SK-N-SH treated with all-trans-retinoic acid at 6 μM for 48 hours (cell line): ENCODE results near the gene RASA3.

Experiments
- ATAC-seq: fragments of 200-7000 bp; cut with Tn5 transposase; 3 replicates; pipeline ENCODE4 v1.9.1; 2020; ENCODE audit warnings: mild to moderate bottlenecking, moderate library complexity
- ARNTL ChIP-seq: fragments of 450-650 bp; formaldehyde crosslinking; IDR thresholded peaks from 2 replicates; pipeline ENCODE4 v1.5.0; 2020; ENCODE audit warnings: low read depth, mild to moderate bottlenecking, moderate library complexity, borderline replicate concordance
- BACH2 ChIP-seq: fragments of 250-450 bp; sonication (Bioruptor Pico); IDR thresholded peaks from 2 replicates; pipeline ENCODE4 v1.9.0; 2021; ENCODE audit warnings: mild to moderate bottlenecking, borderline replicate concordance
- CREB5 ChIP-seq: fragments of 250-450 bp; sonication (Bioruptor Pico); IDR thresholded peaks from 2 replicates; pipeline ENCODE4 v1.5.1; 2020; ENCODE audit warnings: low read depth, mild to moderate bottlenecking, moderate library complexity
- CSDC2 ChIP-seq: fragments of 250-450 bp; sonication (Bioruptor Pico); IDR thresholded peaks from 2 replicates; pipeline ENCODE4 v1.5.0; 2020; ENCODE audit warnings: mild to moderate bottlenecking, moderate library complexity
- GLIS3 ChIP-seq: fragments of 250-450 bp; sonication (Bioruptor Pico); IDR thresholded peaks from 2 replicates; pipeline ENCODE4 v1.5.0; 2020; ENCODE audit warnings: mild to moderate bottlenecking, moderate library complexity
- ISL1 ChIP-seq: fragments of 250-450 bp; sonication (Bioruptor Pico); IDR thresholded peaks from 2 replicates; pipeline ENCODE4 v2.1.2; 2022; ENCODE audit warnings: mild to moderate bottlenecking, moderate library complexity
- OSR1 ChIP-seq: fragments of 250-450 bp; sonication (Bioruptor Pico); IDR thresholded peaks from 2 replicates; pipeline ENCODE4 v1.8.0; 2022; ENCODE audit warnings: moderate library complexity, mild to moderate bottlenecking, inconsistent platforms
- PATZ1 ChIP-seq: fragments of 250-450 bp; sonication (Bioruptor Pico); IDR thresholded peaks from 2 replicates; pipeline ENCODE4 v1.8.0; 2020; ENCODE audit warnings: mild to moderate bottlenecking, moderate library complexity, borderline replicate concordance
- SNAI2 ChIP-seq: fragments of 250-450 bp; sonication (Bioruptor Pico); IDR thresholded peaks from 2 replicates; pipeline ENCODE4 v1.5.0; 2020; ENCODE audit warnings: mild to moderate bottlenecking, moderate library complexity
- TCF4 ChIP-seq: fragments of 250-450 bp; sonication (Bioruptor Pico); IDR thresholded peaks from 2 replicates; pipeline ENCODE4 v1.8.0; 2021; ENCODE audit warnings: mild to moderate bottlenecking, moderate library complexity, borderline replicate concordance
- TOX ChIP-seq: fragments of 250-450 bp; sonication (Bioruptor Pico); IDR thresholded peaks from 2 replicates; pipeline ENCODE4 v1.8.0; 2021; ENCODE audit warnings: mild to moderate bottlenecking, moderate library complexity, borderline replicate concordance
- ZC3H10 ChIP-seq: fragments of 250-450 bp; sonication (Bioruptor Pico); IDR thresholded peaks from 2 replicates; pipeline ENCODE4 v1.5.1; 2021; ENCODE audit warnings: mild to moderate bottlenecking, moderate library complexity
- ZFP3 ChIP-seq: fragments of 250-450 bp; sonication (Bioruptor Pico); IDR thresholded peaks from 2 replicates; pipeline ENCODE4 v1.5.0; 2020; ENCODE audit warnings: mild to moderate bottlenecking, moderate library complexity
- ZFP30 ChIP-seq: fragments of 450-650 bp; formaldehyde crosslinking; IDR thresholded peaks from 2 replicates; pipeline ENCODE4 v1.5.0; 2022; ENCODE audit warnings: mild to moderate bottlenecking, moderate library complexity
- ZNF70 ChIP-seq: fragments of 450-650 bp; formaldehyde crosslinking; IDR thresholded peaks from 2 replicates; pipeline ENCODE4 v1.5.0; 2020; ENCODE audit warnings: mild to moderate bottlenecking, moderate library complexity
- ZNF8 ChIP-seq: fragments of 450-650 bp; formaldehyde crosslinking; IDR thresholded peaks from 2 replicates; pipeline ENCODE4 v1.5.0; 2020; ENCODE audit warnings: mild to moderate bottlenecking, moderate library complexity
- TF ChIP-seq, protein P1 (sequence below): fragments of 250-450 bp; sonication (Bioruptor Pico); IDR thresholded peaks from 2 replicates; pipeline ENCODE4 v1.5.1; 2021; ENCODE audit warnings: mild to moderate bottlenecking, moderate library complexity
- TF ChIP-seq, protein P2 (sequence below): fragments of 250-450 bp; sonication (Bioruptor Pico); IDR thresholded peaks from 2 replicates; pipeline ENCODE4 v1.5.0; 2020; ENCODE audit warnings: mild to moderate bottlenecking, moderate library complexity

Gene RASA3

GRCh38 chr13:113978741-113979481 is 153.5 kb downstream of the RASA3 start:
- no peak for ATAC-seq
- TF ChIP-seq ISL1 (CRISPR knock-in tag) (no peak), BACH2 (CRISPR knock-in tag) (no peak)
- TF ChIP-seq, all 23 proteins: peak for 0

DNA sequence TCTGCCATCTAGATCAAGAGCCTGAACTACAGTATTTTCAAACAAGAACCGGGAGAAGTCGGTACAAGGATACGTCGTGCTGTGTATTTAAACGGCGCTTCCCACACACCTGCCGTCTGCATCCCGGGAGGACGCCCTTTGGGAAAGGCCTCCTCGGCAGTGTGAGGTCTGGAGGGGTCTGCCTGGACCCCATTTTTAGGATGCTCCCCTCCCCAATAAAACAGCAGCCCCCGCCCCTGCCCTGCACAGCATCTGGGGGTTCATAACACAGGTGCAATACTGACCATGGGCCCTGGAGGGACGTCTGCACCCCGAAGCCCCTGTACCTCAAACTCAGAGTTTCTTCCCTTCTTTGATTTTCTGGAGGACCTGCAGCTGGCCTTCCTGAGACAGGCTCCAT is 154.4 kb downstream of the RASA3 start:
- TF ChIP-seq, protein P1, sequence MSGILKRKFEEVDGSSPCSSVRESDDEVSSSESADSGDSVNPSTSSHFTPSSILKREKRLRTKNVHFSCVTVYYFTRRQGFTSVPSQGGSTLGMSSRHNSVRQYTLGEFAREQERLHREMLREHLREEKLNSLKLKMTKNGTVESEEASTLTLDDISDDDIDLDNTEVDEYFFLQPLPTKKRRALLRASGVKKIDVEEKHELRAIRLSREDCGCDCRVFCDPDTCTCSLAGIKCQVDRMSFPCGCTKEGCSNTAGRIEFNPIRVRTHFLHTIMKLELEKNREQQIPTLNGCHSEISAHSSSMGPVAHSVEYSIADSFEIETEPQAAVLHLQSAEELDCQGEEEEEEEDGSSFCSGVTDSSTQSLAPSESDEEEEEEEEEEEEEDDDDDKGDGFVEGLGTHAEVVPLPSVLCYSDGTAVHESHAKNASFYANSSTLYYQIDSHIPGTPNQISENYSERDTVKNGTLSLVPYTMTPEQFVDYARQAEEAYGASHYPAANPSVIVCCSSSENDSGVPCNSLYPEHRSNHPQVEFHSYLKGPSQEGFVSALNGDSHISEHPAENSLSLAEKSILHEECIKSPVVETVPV (CRISPR knock-in tag) = no peak
- no peak for TF ChIP-seq ARNTL (CRISPR knock-in tag)
- TF ChIP-seq ZFP3 = no peak
- no peak for TF ChIP-seq CREB5
- TF ChIP-seq ISL1 (CRISPR knock-in tag) = no peak
- no peak for TF ChIP-seq CSDC2 (CRISPR knock-in tag)
- TF ChIP-seq PATZ1 (CRISPR knock-in tag) = no peak
- TF ChIP-seq GLIS3 (CRISPR knock-in tag) = no peak
- TF ChIP-seq ZFP30 (CRISPR knock-in tag) = no peak
- no peak for TF ChIP-seq ZNF8 (CRISPR knock-in tag)
- no peak for TF ChIP-seq TOX (CRISPR knock-in tag)
- no peak for TF ChIP-seq TCF4
- TF ChIP-seq SNAI2 (CRISPR knock-in tag) = no peak
- no peak for TF ChIP-seq OSR1
- ATAC-seq = no peak

- ATAC-seq = peak; percentile 80
- TF ChIP-seq ZC3H10 (no peak), TCF4 (no peak), GLIS3 (CRISPR knock-in tag) (no peak), PATZ1 (CRISPR knock-in tag) (no peak), ZFP30 (CRISPR knock-in tag) (no peak), ZNF70 (CRISPR knock-in tag) (no peak), SNAI2 (CRISPR knock-in tag) (no peak), BACH2 (CRISPR knock-in tag) (no peak), ISL1 (CRISPR knock-in tag) (no peak)
- TF ChIP-seq, protein P2, sequence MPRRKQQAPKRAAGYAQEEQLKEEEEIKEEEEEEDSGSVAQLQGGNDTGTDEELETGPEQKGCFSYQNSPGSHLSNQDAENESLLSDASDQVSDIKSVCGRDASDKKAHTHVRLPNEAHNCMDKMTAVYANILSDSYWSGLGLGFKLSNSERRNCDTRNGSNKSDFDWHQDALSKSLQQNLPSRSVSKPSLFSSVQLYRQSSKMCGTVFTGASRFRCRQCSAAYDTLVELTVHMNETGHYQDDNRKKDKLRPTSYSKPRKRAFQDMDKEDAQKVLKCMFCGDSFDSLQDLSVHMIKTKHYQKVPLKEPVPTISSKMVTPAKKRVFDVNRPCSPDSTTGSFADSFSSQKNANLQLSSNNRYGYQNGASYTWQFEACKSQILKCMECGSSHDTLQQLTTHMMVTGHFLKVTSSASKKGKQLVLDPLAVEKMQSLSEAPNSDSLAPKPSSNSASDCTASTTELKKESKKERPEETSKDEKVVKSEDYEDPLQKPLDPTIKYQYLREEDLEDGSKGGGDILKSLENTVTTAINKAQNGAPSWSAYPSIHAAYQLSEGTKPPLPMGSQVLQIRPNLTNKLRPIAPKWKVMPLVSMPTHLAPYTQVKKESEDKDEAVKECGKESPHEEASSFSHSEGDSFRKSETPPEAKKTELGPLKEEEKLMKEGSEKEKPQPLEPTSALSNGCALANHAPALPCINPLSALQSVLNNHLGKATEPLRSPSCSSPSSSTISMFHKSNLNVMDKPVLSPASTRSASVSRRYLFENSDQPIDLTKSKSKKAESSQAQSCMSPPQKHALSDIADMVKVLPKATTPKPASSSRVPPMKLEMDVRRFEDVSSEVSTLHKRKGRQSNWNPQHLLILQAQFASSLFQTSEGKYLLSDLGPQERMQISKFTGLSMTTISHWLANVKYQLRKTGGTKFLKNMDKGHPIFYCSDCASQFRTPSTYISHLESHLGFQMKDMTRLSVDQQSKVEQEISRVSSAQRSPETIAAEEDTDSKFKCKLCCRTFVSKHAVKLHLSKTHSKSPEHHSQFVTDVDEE (CRISPR knock-in tag) = no peak
- TF ChIP-seq, protein P1 (CRISPR knock-in tag) = no peak
Measured at GRCh38 chr13:113976711-113977684, 155.4 kb downstream of the RASA3 start.
